Chondrocyte (in vitro differentiated cells): ENCODE data around the gene STK4. TPM values are rescaled to one million over a fixed set of nuclear protein-coding genes. Genes with fewer than 3 reads are reported as not detected.
"Not testable (repeated sequence)": the region's sequence is repeated elsewhere in the genome, so short reads cannot be mapped to it uniquely, and the experiment has no call there.

Source experiments
- DNase-seq: peaks from one replicate; pipeline ENCODE4 v3.0.0; 2021; ENCODE audit warnings: mixed read lengths, low spot score
- H3K27ac Mint-ChIP-seq: one replicate; pipeline ENCODE4 v1.8.0; 2021; ENCODE audit warnings: mild to moderate bottlenecking, moderate library complexity, mixed read lengths; ENCODE audit not compliant: unreplicated experiment
- H3K27me3 Mint-ChIP-seq: 2 replicates; pipeline ENCODE4 v1.8.0; 2021; ENCODE audit warnings: low read depth, mixed read lengths
- H3K36me3 Mint-ChIP-seq: 2 replicates; pipeline ENCODE4 v1.8.0; 2021; ENCODE audit warnings: low read depth, mixed read lengths
- H3K4me1 Mint-ChIP-seq: 2 replicates; pipeline ENCODE4 v1.8.0; 2021; ENCODE audit warnings: low read depth, mild to moderate bottlenecking, mixed read lengths
- H3K4me3 Mint-ChIP-seq: one replicate; pipeline ENCODE4 v1.8.0; 2021; ENCODE audit warnings: mild to moderate bottlenecking, moderate library complexity, mixed read lengths; ENCODE audit not compliant: unreplicated experiment
- H3K9me3 Mint-ChIP-seq: 2 replicates; pipeline ENCODE4 v1.8.0; 2021; ENCODE audit warnings: low read depth, mixed read lengths
- total RNA-seq: library from RNA; stranded (reverse); gene quantifications from 3 replicates; pipeline ENCODE4 v1.2.1, GENCODE V29; 2021
- TF ChIP-seq, protein P1 (sequence below): fragments of 200-600 bp; sonication (generic); IDR thresholded peaks from 2 replicates; pipeline ENCODE4 v1.5.0; 2021; ENCODE audit warnings: antibody characterized with exemption, mild to moderate bottlenecking, moderate library complexity

Gene STK4
- total RNA-seq, 1 donor from 2014 or later = 23.4 TPM

DNA sequence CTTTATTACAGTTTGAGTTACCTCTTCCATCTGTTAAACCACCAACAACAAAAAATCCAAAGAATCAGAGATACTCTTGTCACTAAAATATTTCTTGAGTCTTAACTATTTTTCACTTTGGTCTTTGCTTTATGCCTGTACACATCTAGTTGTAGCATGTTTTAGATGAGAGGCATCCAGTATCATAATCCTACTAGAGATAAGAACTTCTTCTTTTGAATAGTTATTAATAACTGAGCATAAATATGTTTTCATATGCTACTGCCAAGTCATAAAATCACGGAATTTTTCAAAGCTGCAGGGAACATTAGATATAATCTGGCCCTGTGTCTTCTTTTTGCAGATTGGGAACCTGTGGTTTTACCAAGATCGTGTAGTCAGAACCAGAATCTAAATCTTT, 55.3 kb downstream of the STK4 start:
- H3K9me3 Mint-ChIP-seq = no peaks in the 10 kb centered on the region
- DNase-seq = no peak
- H3K36me3 Mint-ChIP-seq = peaks cover 12% of the 10 kb centered on the region
- no peak overlapping the region for H3K4me3 Mint-ChIP-seq
- TF ChIP-seq, protein P1, sequence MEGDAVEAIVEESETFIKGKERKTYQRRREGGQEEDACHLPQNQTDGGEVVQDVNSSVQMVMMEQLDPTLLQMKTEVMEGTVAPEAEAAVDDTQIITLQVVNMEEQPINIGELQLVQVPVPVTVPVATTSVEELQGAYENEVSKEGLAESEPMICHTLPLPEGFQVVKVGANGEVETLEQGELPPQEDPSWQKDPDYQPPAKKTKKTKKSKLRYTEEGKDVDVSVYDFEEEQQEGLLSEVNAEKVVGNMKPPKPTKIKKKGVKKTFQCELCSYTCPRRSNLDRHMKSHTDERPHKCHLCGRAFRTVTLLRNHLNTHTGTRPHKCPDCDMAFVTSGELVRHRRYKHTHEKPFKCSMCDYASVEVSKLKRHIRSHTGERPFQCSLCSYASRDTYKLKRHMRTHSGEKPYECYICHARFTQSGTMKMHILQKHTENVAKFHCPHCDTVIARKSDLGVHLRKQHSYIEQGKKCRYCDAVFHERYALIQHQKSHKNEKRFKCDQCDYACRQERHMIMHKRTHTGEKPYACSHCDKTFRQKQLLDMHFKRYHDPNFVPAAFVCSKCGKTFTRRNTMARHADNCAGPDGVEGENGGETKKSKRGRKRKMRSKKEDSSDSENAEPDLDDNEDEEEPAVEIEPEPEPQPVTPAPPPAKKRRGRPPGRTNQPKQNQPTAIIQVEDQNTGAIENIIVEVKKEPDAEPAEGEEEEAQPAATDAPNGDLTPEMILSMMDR = no peak
- peaks cover 6% of the 10 kb centered on the region for H3K4me1 Mint-ChIP-seq
- no peaks in the 10 kb centered on the region for H3K27me3 Mint-ChIP-seq
- no peak overlapping the region for H3K27ac Mint-ChIP-seq

DNA sequence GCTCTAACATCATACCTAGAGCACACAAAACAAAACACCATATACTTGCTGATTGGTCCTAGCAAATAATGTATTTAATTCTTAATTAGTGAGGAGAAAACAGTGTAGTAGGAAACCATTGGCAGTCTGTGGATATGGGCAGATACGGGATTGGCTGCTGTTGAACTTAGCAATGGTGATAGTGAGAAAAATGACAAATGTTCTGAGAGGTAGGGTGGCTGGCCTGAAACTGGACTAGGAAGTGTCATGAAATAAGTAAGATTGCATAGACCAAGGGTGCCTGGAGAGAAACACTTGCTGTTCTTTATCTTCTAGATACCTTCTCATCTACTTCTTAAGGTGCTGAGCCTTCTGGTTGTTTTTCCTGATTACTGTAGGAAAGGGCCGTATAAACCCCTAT, 56.8 kb downstream of the STK4 start:
- not testable (repeated sequence) for H3K9me3 Mint-ChIP-seq, H3K27ac Mint-ChIP-seq, H3K4me3 Mint-ChIP-seq, DNase-seq, H3K27me3 Mint-ChIP-seq, H3K4me1 Mint-ChIP-seq
- peaks cover 13% of the 10 kb centered on the region for H3K36me3 Mint-ChIP-seq

DNA sequence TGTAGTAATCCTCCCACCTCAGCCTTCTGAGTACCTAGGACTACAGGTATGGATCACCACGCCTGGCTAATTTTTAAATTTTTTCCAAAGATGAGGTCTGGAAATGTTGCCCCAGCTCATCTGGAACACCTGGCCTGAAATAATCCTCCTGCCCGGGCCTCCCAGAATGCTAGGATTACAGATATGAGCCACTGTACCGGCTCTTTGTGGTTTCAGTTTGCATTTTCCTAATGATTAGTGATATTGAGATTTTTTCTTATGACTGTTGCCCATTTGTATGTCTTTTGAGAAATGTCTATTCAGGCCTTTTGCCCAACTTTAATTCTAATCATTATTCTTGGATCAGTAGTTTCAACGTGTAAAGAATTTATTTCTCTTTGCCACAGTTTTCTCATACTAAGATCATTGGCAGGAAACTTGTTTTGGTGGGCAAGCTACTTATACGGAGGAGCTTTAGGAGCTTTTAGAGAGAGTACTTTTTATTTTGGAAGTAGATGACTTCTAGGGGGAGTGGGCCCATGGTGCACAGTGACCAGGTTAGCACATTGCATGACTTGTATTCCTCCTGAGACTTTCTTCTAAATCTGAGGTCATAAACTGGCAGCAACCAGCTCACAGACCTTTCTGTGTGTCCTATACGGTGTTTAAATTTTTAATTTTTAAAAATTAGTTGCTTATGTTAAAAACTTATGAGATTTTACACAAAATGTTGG, 62.3 kb downstream of the STK4 start:
- TF ChIP-seq, protein P1 = no peak
- Mint-ChIP-seq H3K9me3 (peaks cover 2% of the 10 kb centered on the region), H3K4me3 (no peak overlapping the region), H3K27ac (no peak overlapping the region), H3K27me3 (no peaks in the 10 kb centered on the region), H3K4me1 (peaks cover 7% of the 10 kb centered on the region), H3K36me3 (peaks cover 14% of the 10 kb centered on the region)
- no peak for DNase-seq

DNA sequence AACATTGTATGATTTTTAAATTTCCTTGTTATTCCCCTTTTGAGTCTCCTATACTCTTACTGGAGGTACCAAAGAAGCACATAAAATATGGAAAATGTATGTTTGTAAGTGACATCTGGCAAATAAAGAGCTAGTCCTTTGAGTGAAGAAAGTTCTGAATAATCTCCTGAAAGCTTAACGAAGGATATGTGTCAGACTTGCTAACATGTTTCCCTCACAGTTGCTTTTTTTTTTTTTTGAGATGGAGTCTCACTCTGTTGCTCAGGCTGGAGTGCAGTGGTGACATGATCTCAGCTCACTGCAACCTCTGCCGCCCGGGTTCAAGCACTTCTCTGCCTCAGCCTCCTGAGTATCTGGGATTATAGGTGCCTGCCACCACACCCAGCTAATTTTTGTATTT, 63.6 kb downstream of the STK4 start:
- Mint-ChIP-seq H3K27me3 (no peaks in the 10 kb centered on the region), H3K27ac (no peak overlapping the region), H3K9me3 (peaks cover 2% of the 10 kb centered on the region), H3K4me1 (peaks cover 7% of the 10 kb centered on the region), H3K4me3 (no peak overlapping the region), H3K36me3 (peaks cover 14% of the 10 kb centered on the region)
- no peak for DNase-seq
- TF ChIP-seq, protein P1 = no peak

DNA sequence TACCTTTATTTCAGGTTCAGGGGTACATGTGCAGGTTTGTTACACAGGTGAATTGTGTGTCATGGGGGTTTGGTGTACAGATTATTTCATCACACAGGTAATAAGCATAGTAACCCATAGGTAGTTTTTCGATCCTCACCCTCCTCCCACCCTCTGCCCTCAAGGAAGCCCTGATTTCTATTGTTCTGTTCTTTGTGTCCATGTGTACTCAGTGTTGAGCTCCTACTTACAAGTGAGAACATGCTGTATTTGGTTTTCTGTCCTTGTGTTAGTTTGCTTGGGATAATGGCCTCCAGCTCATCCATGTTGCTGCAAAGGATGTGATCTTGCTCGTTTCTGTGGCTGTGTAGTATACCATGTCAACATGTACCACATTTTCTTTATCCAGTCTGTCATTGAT, 66.0 kb downstream of the STK4 start:
- peaks cover 5% of the 10 kb centered on the region for H3K36me3 Mint-ChIP-seq
- no peaks in the 10 kb centered on the region for H3K27me3 Mint-ChIP-seq
- H3K9me3 Mint-ChIP-seq = peaks cover 2% of the 10 kb centered on the region
- peaks cover 25% of the 10 kb centered on the region for H3K4me1 Mint-ChIP-seq
- H3K4me3 Mint-ChIP-seq = no peak overlapping the region
- TF ChIP-seq, protein P1 = no peak
- H3K27ac Mint-ChIP-seq = no peak overlapping the region
- no peak for DNase-seq

DNA sequence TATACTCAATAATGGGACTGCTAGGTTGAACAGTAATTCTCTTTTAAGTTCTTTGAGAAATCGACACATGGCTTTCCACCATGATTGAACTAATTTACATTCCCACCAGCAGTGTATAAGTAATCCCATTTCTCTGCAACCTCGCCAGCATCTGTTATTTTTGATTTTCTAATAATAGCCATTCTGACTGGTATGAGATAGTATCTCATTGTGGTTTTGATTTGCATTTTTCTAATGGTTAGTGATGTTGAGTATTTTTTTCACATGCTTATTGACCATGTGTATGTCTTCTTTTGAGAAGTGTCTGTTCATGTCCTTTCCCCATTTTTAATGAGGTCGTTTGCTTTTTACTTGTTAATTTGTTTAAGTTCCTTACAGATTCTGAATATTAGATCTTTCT, 66.5 kb downstream of the STK4 start:
- TF ChIP-seq, protein P1 = no peak
- Mint-ChIP-seq H3K27me3 (no peaks in the 10 kb centered on the region), H3K9me3 (peaks cover 2% of the 10 kb centered on the region), H3K27ac (no peak overlapping the region), H3K4me1 (peaks cover 30% of the 10 kb centered on the region), H3K4me3 (no peak overlapping the region), H3K36me3 (peaks cover 3% of the 10 kb centered on the region)
- DNase-seq = no peak
